Type B pancreatic cell (in vitro differentiated cells): ENCODE measurements around the gene PDE3A. TPM values are rescaled to one million over a fixed set of nuclear protein-coding genes. Genes with fewer than 3 reads are reported as not detected.

Source experiments
- DNase-seq: peaks from one replicate; pipeline ENCODE4 v3.0.0; 2021; ENCODE audit warnings: mixed read lengths; ENCODE audit not compliant: unreplicated experiment; ENCODE audit errors: extremely low spot score
- H3K27ac Mint-ChIP-seq: 2 replicates; pipeline ENCODE4 v1.8.0; 2021; ENCODE audit warnings: mild to moderate bottlenecking, mixed read lengths
- H3K27me3 Mint-ChIP-seq: 2 replicates; pipeline ENCODE4 v1.8.0; 2021; ENCODE audit warnings: mixed read lengths
- H3K36me3 Mint-ChIP-seq: 2 replicates; pipeline ENCODE4 v1.8.0; 2021; ENCODE audit warnings: mixed read lengths
- H3K4me1 Mint-ChIP-seq: one replicate; pipeline ENCODE4 v1.8.0; 2021; ENCODE audit warnings: mixed read lengths; ENCODE audit not compliant: unreplicated experiment
- H3K4me3 Mint-ChIP-seq: 2 replicates; pipeline ENCODE4 v1.8.0; 2021; ENCODE audit warnings: mild to moderate bottlenecking, mixed read lengths
- H3K9me3 Mint-ChIP-seq: 2 replicates; pipeline ENCODE4 v1.8.0; 2021; ENCODE audit warnings: mixed read lengths
- total RNA-seq: library from RNA; stranded (reverse); gene quantifications from 2 replicates; pipeline ENCODE4 v1.2.1, GENCODE V29; 2021; ENCODE audit warnings: low replicate concordance
- TF ChIP-seq, protein P1 (sequence below): fragments of 200-600 bp; sonication (generic); conservative IDR thresholded peaks from 2 replicates; pipeline ENCODE4 v1.5.0; 2021; ENCODE audit warnings: antibody characterized with exemption, mild to moderate bottlenecking

The PDE3A gene
- total RNA-seq, 1 donor from 2014 or later = 19.7 TPM

DNA sequence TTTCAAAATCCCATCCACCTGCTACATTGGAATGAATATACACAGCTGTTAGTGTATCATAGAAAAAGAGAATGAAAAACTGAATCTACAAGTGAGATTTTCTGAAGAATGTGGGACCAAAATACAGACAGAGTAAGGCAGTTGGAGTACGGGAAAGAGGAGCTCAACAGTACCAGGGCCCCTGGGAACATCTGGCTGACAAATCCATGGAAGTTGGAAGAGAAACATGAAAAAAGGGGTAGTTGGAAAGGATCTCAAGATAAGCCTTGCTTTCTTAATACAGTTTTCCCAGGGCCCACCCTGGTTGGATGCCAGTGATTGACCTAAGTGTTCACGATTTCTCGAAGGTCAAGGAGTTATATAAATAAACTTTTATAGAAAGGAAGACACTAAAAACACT is 272.8 kb downstream of the PDE3A start:
- no peak overlapping the region for H3K27ac Mint-ChIP-seq
- no peak for DNase-seq
- H3K4me1 Mint-ChIP-seq = no peaks in the 10 kb centered on the region
- no peaks in the 10 kb centered on the region for H3K9me3 Mint-ChIP-seq
- H3K36me3 Mint-ChIP-seq = peaks cover 7% of the 10 kb centered on the region
- no peaks in the 10 kb centered on the region for H3K27me3 Mint-ChIP-seq
- H3K4me3 Mint-ChIP-seq = no peak overlapping the region
- TF ChIP-seq, protein P1, sequence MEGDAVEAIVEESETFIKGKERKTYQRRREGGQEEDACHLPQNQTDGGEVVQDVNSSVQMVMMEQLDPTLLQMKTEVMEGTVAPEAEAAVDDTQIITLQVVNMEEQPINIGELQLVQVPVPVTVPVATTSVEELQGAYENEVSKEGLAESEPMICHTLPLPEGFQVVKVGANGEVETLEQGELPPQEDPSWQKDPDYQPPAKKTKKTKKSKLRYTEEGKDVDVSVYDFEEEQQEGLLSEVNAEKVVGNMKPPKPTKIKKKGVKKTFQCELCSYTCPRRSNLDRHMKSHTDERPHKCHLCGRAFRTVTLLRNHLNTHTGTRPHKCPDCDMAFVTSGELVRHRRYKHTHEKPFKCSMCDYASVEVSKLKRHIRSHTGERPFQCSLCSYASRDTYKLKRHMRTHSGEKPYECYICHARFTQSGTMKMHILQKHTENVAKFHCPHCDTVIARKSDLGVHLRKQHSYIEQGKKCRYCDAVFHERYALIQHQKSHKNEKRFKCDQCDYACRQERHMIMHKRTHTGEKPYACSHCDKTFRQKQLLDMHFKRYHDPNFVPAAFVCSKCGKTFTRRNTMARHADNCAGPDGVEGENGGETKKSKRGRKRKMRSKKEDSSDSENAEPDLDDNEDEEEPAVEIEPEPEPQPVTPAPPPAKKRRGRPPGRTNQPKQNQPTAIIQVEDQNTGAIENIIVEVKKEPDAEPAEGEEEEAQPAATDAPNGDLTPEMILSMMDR = no peak

DNA sequence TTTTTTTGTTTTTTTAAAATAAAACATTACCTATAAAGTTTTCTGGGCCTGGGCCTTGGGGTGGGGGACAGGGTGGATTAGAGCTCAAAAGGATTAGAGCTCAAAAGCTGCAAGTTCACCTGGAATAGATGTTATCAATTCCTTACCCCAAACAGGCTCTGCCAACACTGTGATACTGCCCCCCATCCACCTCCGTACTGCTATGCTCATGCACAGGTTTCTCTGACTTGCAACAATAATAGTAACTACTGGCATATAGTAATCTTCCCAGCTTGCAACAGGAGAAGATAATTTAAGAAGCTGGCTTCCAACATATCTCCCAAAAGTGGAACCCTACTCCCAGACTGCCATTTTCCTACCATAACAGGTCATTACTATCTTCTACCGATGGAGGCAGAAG is 275.5 kb downstream of the PDE3A start:
- H3K9me3 Mint-ChIP-seq = no peaks in the 10 kb centered on the region
- no peaks in the 10 kb centered on the region for H3K4me1 Mint-ChIP-seq
- H3K27ac Mint-ChIP-seq = no peak overlapping the region
- DNase-seq = no peak
- peaks cover 7% of the 10 kb centered on the region for H3K36me3 Mint-ChIP-seq
- TF ChIP-seq, protein P1 = no peak
- H3K4me3 Mint-ChIP-seq = no peak overlapping the region
- H3K27me3 Mint-ChIP-seq = no peaks in the 10 kb centered on the region

DNA sequence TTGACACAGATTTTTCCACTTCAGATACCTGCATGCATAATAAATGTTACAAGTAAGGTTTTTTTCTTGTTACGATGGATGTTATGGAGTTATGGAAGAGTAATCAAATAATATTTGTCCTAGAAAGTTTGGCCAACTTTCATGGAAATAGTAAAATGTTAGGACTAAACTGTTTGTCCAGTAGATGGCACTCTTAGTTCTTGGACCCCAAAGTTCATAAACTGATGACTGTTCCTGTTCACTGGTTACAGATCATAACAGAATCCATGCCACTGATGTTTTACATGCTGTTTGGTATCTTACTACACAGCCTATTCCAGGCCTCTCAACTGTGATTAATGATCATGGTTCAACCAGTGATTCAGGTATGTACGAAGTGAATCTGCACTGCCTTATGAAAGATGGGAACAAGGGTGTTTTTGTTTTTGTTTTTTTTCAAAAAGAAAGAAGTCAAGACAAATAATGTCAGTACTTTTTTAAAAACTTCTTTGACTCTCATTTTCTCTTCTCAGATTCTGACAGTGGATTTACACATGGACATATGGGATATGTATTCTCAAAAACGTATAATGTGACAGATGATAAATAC is 278.0 kb downstream of the PDE3A start:
- Mint-ChIP-seq H3K4me1 (no peaks in the 10 kb centered on the region), H3K9me3 (no peaks in the 10 kb centered on the region), H3K36me3 (peaks cover 6% of the 10 kb centered on the region), H3K27me3 (no peaks in the 10 kb centered on the region), H3K27ac (no peak overlapping the region), H3K4me3 (no peak overlapping the region)
- no peak for DNase-seq
- TF ChIP-seq, protein P1 = peak; percentile 80

DNA sequence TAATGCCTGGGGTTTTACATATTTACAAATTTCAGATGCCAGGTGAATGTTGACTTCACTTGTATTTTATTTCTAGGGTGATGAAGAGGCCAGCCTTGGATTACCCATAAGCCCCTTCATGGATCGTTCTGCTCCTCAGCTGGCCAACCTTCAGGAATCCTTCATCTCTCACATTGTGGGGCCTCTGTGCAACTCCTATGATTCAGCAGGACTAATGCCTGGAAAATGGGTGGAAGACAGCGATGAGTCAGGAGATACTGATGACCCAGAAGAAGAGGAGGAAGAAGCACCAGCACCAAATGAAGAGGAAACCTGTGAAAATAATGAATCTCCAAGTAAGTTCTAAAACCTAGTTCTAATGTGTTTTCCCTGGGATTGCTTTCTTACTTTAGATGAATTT is 285.5 kb downstream of the PDE3A start:
- Mint-ChIP-seq H3K9me3 (no peaks in the 10 kb centered on the region), H3K27me3 (no peaks in the 10 kb centered on the region), H3K27ac (no peak overlapping the region), H3K36me3 (peaks cover 21% of the 10 kb centered on the region), H3K4me1 (no peaks in the 10 kb centered on the region), H3K4me3 (no peak overlapping the region)
- DNase-seq = no peak
- TF ChIP-seq, protein P1 = no peak

DNA sequence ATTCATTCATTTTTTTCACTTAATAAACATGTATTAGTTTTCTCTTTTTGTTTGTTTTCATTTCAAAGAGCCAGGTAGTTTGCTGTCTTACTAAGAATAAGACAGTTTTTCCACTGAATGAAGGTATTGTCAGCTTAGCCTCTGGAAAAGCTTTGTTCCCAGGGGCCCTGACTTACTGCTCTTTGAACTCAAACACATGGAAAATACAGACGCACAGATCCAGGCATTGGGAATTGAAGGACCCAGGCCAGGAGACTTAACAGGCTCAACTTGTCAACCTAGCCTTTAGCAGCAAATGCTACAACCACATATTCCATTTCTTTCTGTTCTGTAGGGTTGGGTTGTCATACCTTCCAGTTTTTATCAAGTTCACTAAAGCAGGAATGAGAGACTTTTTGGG is 288.3 kb downstream of the PDE3A start:
- Mint-ChIP-seq H3K4me3 (no peak overlapping the region), H3K9me3 (peaks cover 5% of the 10 kb centered on the region), H3K4me1 (no peaks in the 10 kb centered on the region), H3K27ac (no peak overlapping the region), H3K27me3 (no peaks in the 10 kb centered on the region), H3K36me3 (peaks cover 22% of the 10 kb centered on the region)
- no peak for DNase-seq
- TF ChIP-seq, protein P1 = no peak

DNA sequence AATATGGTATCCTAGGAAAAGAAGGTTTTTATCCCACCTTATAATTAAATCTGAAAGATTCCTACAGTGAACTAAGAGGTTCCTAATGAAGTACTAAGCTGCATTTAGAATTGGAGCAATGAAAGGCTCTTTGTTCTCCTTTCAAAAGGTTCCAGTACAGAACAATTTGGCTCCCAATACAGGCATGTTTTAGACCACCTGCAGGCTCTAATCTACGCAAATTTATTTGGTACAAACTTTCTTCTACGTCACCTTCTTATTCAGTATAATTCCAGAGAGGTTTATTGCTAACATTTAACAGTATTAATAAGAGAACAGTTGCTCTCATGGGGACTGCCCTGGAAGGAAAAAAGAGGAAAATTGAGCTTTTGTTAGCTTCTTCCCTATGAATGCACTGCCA is 289.2 kb downstream of the PDE3A start:
- peaks cover 28% of the 10 kb centered on the region for H3K36me3 Mint-ChIP-seq

More for the DNA sequence above, 289.2 kb downstream of the PDE3A start:
- no peak for DNase-seq
- Mint-ChIP-seq H3K4me1 (no peaks in the 10 kb centered on the region), H3K9me3 (peaks cover 10% of the 10 kb centered on the region), H3K27me3 (no peaks in the 10 kb centered on the region), H3K27ac (no peak overlapping the region), H3K4me3 (no peak overlapping the region)
- TF ChIP-seq, protein P1 = no peak
